Activated gamma-delta T cell treated with anti-CD3 and anti-CD28 coated beads, Interleukin-2, amount 50 U/mL, for 16 hours (primary cell): ENCODE data around the gene ACTN1.
A peak's percentile ranks its signal among the peaks of the same experiment; 100 is the strongest.
"Not testable (repeated sequence)": the region's sequence is repeated elsewhere in the genome, so short reads cannot be mapped to it uniquely, and the experiment has no call there.

Experiments
- DNase-seq: peaks from one replicate; pipeline ENCODE4 v3.0.0-alpha.2; 2020; ENCODE audit warnings: low read depth

Gene ACTN1

GRCh38 chr14:68979021-68979721 is at the start of gene ACTN1:
TSS of gene ACTN1 (minus strand) at chr14:68979302. CDS start at chr14:68979056, 246 bp downstream.
- peak; percentile 23 for DNase-seq

DNA sequence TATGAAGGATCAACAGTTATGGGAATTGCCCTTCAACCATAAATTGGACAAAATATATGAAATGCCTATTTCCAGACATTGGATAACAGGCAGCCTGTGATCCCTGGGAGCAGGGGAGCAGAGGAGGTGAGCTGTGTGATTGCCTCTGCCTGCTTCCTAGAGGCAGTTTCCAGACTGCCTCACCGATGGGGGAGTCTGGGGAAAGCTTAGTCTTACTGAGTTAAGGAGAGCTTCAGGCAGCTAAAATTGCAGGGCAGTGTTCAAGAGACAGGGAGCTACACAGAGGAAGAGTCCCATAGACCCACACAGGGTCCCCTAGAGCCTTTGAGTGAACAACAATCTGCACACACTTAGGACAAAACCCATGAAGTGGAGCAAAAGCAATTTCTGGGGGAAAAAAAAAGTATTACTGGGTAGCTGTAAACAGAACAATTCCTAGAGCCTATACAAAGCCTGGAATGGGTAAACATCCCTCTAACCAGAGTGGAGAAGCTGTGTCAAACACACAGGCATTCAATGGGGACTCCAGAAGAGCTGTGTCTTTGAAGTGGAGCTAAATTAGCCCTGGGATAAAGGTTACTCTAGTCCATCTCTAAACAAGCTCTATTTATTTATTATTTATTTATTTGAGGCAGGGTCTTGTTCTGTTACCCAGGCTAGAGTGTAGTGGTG is 48.3 kb upstream of the ACTN1 start:
- DNase-seq = no peak

DNA sequence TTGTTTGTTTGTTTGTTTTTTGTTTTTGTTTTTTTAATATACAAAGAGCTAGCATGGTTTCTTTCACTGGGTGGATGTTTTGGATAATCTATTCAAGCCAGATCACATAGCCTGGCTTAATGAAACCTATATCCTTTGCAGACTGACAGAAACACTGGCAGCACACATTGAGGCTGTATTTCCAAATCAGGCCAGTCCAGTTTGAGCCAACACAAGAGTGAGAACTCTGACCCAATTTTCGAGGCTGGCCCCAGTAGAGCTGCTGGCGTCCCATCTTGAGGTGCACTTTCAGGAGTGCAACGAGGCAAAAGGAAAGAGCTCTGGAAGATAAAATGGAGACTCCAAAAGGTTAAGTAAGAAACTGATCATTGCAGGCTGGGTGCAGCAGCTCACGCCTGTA is 43.9 kb upstream of the ACTN1 start:
- no peak for DNase-seq

DNA sequence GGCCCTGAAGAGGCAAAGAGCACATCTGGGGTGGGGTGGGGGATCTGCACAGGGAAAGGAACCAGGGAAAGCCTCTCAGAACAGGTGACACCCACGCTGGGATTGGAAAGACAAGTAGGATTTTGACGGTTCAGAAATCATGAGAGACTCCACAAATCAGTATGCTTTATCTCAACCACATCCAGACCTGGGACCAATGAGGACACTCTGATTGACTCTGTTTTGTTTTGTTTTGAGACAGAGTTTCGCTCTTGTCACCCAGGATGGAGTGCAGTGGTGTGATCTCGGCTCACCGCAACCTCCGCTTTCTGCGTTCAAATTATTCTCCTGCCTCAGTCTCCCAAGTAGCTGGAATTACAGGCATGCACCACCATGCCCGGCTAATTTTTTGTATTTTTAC is 43.0 kb upstream of the ACTN1 start:
- DNase-seq = not testable (repeated sequence)

DNA sequence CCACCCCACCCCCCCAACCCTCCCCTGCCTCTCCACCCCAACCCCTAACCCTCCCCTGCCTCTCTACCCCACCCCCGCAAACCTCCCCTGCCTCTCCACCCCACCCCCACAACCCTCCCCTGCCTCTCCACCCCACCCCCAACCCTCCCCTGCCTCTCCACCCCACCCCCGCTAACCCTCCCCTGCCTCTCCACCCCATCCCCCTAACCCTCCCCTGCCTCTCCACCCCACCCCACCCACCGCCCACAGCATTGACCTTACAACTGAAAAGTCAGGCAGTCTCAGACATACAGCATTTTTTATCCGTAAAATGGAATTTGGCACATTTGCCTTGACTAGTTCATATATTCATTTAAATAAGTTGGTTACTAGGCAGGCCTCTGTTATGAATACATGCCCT is 38.6 kb upstream of the ACTN1 start:
- DNase-seq = no peak

DNA sequence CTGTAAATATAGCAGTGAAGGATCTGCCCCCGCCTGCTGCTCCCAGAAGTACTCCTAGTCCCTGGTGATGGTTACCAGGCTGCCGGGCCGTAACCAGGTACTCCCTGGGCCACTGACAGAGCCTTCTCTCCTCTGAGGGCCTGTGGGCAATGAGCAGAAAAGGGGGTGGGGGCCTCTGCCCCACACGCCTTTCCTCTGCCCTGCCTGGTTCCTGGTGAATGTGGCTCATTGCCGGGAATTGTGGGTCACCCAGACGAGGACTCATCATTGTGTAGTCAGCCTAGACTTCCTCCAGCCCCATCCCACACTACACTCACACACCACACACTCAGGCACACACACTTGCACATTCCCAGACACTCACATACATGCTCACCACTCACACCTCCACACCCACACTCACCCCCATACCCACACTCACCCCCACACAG is 35.7 kb upstream of the ACTN1 start:
- no peak for DNase-seq

GRCh38 chr14:69013943-69014782 is 35.1 kb upstream of the ACTN1 start:
- DNase-seq = no peak

- no peak for DNase-seq
Measured at GRCh38 chr14:69012256-69012953, 33.3 kb upstream of the ACTN1 start.

GRCh38 chr14:69010648-69011047 is 31.5 kb upstream of the ACTN1 start:
- DNase-seq = no peak

GRCh38 chr14:69008421-69008884 is 29.4 kb upstream of the ACTN1 start:
- DNase-seq = no peak

DNA sequence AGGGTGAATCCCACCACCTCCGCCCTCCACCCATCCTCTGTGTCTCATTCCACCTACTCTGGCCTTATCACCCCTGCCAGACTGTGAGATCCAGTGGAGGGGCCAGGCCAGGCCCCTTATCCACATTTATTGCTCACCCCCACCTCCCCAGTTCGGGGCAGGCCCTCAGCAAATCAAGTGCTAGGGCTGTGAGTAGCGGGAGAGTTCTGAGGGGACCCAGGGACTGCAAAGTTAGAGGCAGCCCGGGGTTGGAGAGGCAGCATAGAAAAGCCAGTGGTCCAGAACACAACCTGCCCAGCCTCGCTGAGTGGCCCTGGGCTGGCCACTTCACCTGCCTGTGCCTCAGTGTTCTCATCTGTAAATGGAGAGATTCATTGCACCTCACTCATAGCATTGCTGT is 27.2 kb upstream of the ACTN1 start:
- DNase-seq = no peak

- no peak for DNase-seq
Measured at GRCh38 chr14:69005432-69006148, 26.5 kb upstream of the ACTN1 start.

GRCh38 chr14:69004731-69005431 is 25.8 kb upstream of the ACTN1 start:
- DNase-seq = no peak

DNA sequence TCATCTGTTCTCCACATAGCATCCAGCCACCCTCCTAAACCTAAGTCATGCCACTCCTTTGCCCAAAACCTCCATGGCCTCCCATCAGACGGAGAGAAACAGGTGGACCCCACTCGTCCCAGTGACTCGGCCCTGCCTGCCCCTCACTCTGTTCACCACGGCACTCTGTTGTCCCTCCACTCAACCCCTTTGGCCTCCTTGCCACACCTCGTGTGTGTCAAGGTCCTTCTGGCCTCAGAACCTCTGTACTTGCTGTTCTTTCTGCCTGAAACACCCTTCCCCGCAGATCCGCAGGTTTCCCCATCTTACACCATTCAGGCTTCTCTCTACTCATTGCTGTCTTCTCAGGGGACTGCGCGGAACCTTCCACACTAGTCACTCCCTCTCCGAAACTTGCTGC is 24.5 kb upstream of the ACTN1 start:
- no peak for DNase-seq

- no peak for DNase-seq
Measured at GRCh38 chr14:69002069-69002468, 23.0 kb upstream of the ACTN1 start.

GRCh38 chr14:69001375-69001774 is 22.3 kb upstream of the ACTN1 start:
- DNase-seq = no peak

DNA sequence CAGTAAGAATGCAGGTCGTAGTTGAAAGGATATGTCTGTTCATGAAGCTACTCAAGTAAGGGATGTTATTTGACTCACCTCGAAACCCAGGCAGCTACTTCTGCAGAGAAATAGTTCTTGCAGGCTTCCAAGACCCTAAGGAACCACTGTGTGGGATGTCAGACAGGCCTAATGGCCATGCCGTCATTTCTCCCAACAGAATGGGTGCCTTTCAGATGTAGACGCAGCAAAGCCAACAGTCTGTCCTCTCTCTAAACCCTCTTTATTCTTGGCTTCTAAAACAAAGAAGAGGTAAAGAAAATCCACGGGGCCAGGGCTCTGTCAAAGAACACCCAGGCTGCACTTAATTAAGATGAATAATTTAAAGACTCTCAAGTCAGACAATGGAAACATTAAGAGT is 19.0 kb upstream of the ACTN1 start:
- DNase-seq = no peak

GRCh38 chr14:68995731-68996130 is 16.6 kb upstream of the ACTN1 start:
- DNase-seq = no peak

DNA sequence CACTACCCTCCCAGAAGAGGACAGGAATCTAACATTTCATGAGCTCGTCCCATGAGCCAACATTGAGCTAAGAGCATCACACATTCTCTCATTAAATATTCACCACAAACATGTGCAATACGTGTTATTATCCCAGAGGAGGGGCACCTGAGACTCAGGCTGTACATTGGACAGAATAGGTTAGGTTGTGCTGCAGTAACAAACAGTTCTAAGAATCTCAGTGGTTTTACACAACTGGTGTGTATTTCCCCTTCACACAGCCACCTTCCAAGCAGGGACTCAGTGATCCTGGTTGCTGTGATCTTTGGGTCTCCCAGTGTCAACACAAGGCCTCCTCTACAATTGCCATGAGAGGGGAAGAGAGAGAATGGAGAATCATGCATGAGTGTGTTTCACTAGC is 15.0 kb upstream of the ACTN1 start:
- no peak for DNase-seq

- DNase-seq = no peak
Measured at GRCh38 chr14:68987653-68988036, 8.5 kb upstream of the ACTN1 start.
